CD4-positive, alpha-beta T cell treated with Interleukin-12 subunit alpha and Interleukin-12 subunit beta, for 1 hour (primary cell): ENCODE data around the gene STARD13.

Experiments used
- DNase-seq: peaks from one replicate; pipeline ENCODE4 v3.0.0-alpha.2; 2020

STARD13 gene

GRCh38 chr13:33073338-33073737 is 212.2 kb downstream of the STARD13 start:
- no peak for DNase-seq

- DNase-seq = no peak
These were observed 212.8 kb downstream of the STARD13 start for GRCh38 chr13:33072759-33073158.

- DNase-seq = no peak
These were observed 213.3 kb downstream of the STARD13 start for GRCh38 chr13:33072282-33072681.

GRCh38 chr13:33070713-33071112 is 214.8 kb downstream of the STARD13 start:
- DNase-seq = no peak

- no peak for DNase-seq
These were observed 216.2 kb downstream of the STARD13 start for GRCh38 chr13:33069365-33069764.

GRCh38 chr13:33066329-33066728 is 219.2 kb downstream of the STARD13 start:
- DNase-seq = no peak

GRCh38 chr13:33060815-33061214 is 224.7 kb downstream of the STARD13 start:
- no peak for DNase-seq

GRCh38 chr13:33058776-33059327 is 226.7 kb downstream of the STARD13 start:
- no peak for DNase-seq

- no peak for DNase-seq
These were observed 228.4 kb downstream of the STARD13 start for GRCh38 chr13:33057019-33057780.

- DNase-seq = no peak
These were observed 232.0 kb downstream of the STARD13 start for GRCh38 chr13:33053397-33054066.
